HuH-7 (cell line): ENCODE measurements around the gene F10.
"Not testable (repeated sequence)": the region's sequence is repeated elsewhere in the genome, so short reads cannot be mapped to it uniquely, and the experiment has no call there.

ENCODE experiments used
- DNase-seq: peaks from one replicate; pipeline ENCODE4 v3.0.0; 2011; ENCODE audit warnings: low spot score

Gene F10

GRCh38 chr13:113102302-113102701, 20.3 kb upstream of the F10 start:
- DNase-seq = not testable (repeated sequence)

GRCh38 chr13:113102727-113103126, 19.9 kb upstream of the F10 start:
- no peak for DNase-seq

- no peak for DNase-seq
These were observed 19.0 kb upstream of the F10 start for GRCh38 chr13:113103646-113104045.

GRCh38 chr13:113105032-113105920, 17.3 kb upstream of the F10 start, which contains the start of gene F7:
Gene F7 (plus strand): TSS chr13:113105791. CDS start chr13:113105842, 51 bp downstream.
- peak; percentile 95 for DNase-seq

GRCh38 chr13:113105921-113106452, 16.6 kb upstream of the F10 start:
- DNase-seq = peak; percentile 44

GRCh38 chr13:113106711-113107351, 15.8 kb upstream of the F10 start:
- DNase-seq = no peak

GRCh38 chr13:113108521-113108920, 14.1 kb upstream of the F10 start:
- DNase-seq = not testable (repeated sequence)

GRCh38 chr13:113109151-113110047, 13.2 kb upstream of the F10 start:
- DNase-seq = no peak

- no peak for DNase-seq
These were observed 12.3 kb upstream of the F10 start for GRCh38 chr13:113110048-113110851.

- no peak for DNase-seq
These were observed 11.7 kb upstream of the F10 start for GRCh38 chr13:113110852-113111315.

GRCh38 chr13:113111821-113112220, 10.8 kb upstream of the F10 start:
- DNase-seq = not testable (repeated sequence)

- DNase-seq = not testable (repeated sequence)
These were observed 10.1 kb upstream of the F10 start for GRCh38 chr13:113112475-113112874.

GRCh38 chr13:113112893-113113845, 9.4 kb upstream of the F10 start:
- no peak for DNase-seq

GRCh38 chr13:113113846-113114271, 8.7 kb upstream of the F10 start:
- no peak for DNase-seq

GRCh38 chr13:113114511-113115362, 7.9 kb upstream of the F10 start:
- DNase-seq = no peak

GRCh38 chr13:113115363-113116205, 7.0 kb upstream of the F10 start:
- DNase-seq = no peak

GRCh38 chr13:113116206-113116800, 6.3 kb upstream of the F10 start:
- no peak for DNase-seq
